IPS-NIHi7 (cell line): ENCODE measurements around the gene ZFYVE27.

Experiments used
- DNase-seq: peaks from one replicate; pipeline ENCODE4 v3.0.0; 2012; ENCODE audit warnings: mixed read lengths; ENCODE audit errors: extremely low spot score

ZFYVE27 gene

DNA sequence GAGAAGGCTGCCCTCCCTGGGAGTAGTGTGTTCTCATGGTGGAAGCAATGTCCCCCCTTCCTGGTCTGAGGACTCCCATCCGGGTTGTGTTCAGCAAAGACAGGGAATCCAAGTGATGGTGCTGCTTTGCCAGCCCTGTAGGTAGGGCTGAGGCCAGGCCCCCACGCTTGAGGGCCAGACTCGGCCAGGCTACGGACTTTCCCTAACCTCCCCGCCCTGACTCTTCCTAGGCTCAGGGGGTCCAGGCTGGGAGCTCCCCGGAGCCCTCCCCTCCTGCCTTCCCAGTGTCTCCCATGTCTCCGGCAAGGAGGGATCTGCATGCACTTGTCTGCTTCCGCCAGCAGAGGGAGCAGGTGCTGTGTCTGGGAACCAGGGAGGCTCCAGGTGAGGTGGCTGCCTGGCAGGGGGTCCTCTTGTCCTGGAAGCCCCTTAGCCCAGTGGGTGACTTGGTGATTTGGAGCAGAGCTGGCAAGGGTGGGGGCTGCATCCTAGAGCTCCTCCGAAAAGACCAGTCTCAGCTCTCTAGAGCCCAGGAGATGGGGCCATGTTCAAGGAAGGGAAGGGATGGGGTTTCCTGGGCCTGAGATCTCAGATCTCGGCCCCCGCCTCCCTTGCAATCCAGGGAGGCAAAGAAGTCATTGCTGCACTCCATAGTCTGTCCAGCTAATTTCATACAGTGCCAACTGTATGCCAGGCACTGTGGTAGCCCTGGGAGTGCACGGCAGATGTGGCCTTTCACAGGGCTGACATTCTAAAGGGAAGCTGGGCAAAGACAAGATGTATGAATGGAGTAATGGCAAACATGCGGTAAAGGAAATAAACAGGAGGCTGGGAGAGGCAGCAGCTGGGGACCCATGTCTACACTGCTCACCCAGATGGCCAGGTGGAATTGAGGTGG lies 55.1 kb downstream of the ZFYVE27 start:
- DNase-seq, result peak; percentile 93

DNA sequence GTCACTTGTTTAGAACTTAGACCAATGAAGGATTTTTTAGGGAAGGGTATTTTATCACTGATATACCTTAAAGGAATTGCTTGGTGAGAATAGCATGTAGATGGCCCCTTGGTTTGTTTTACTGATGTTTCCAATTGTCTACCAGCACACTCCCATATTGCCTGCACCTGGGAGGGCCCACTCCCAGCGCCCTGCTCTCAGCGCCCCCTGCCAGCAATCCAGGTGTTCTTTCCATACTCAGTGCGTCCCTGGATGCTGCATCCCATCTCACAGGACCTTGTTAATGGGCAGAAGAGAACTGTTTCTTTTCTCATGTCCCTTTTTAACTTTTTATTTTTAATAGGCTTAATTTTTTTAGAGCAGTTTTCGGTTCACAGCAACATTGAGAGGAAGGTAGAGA lies 59.0 kb downstream of the ZFYVE27 start:
- DNase-seq, result peak; percentile 59

DNA sequence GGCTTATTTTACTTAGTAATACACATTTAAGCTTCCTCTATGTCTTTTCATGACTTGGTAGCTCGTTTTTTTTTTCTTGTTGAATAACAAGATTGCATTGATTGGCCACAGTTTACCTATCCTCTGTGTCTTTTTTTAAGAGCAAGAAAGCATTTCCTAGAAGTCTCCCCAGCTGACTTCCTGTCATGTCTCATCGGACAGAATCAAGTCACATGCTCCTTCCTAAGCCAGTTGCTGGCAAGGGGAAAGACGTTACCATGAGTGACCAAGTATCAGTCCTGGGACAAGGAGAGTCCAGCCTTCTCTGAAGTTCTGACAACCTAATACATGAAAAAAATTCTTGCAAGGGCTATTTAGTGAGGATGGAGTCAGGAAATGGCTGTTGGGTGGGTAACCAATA lies 59.7 kb downstream of the ZFYVE27 start:
- DNase-seq, result no peak

DNA sequence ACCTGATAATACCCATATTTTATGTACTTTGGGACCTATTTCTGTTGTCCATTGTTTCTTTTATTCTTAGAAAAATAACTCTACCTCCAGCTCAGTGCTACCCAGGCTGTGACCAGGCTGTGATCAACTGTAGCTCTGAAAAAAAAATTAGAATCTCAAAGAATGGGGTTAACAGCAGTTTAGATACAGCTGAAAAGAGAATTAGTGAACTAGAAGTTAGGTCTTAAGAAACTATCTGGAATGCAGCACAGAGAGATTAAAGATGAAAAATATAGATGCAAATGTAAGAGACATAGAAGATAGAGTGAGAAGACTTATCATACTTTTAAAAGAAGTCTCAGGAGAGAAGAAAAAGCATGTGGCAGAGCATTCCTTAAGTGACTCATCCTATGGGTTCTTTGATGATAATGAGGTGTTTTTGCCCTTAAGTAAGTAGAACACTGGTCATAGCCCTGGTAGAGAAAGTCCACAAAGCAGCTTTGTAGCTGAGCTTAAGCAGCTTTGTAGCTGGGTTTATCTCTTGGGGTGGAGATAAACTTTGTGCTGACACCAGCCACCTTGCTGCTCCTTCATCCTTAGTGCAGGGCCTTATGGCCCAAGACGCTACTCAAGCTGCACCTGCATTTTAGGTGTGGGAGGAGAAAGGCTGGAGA lies 62.2 kb downstream of the ZFYVE27 start:
- no peak for DNase-seq

DNA sequence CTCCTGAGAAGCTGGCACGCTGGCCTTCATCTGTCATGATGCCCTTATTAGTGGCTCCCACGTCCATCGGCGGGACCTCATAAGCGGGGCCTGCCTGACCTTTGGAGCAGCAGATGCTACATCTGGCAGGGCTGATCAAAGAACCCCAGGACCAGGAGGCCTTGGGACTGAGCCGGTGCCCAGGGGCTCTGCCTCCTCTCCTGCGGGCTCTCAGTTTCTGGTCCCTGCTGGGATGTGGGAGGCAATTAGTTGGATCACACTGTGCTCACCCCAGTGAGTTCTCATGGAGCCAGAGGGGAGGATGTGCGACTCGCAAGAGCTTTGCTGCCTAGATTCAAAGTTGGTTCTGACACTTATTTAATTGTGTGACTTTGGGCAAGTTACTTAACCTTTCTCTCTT lies 63.5 kb downstream of the ZFYVE27 start:
- DNase-seq, result no peak

DNA sequence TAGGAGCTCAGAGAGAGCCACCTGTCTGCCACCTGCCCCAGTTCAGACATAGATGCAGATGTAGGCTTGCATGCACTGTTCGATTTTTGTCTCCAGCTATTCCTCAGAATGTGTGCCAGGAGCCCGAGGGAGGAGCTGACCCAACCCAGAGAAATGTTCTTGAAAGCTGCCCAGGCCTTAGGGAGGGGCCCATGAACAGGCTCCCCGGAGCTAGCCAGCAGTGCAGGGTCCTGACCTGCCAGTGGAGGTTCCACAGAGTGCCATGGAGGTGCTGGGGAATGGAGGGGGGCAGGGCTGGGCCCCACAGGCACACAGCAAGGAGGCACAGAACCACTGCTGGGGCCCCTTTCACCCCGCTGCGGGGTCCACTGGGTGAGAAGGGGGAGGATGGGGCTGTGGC lies 64.5 kb downstream of the ZFYVE27 start:
- no peak for DNase-seq

DNA sequence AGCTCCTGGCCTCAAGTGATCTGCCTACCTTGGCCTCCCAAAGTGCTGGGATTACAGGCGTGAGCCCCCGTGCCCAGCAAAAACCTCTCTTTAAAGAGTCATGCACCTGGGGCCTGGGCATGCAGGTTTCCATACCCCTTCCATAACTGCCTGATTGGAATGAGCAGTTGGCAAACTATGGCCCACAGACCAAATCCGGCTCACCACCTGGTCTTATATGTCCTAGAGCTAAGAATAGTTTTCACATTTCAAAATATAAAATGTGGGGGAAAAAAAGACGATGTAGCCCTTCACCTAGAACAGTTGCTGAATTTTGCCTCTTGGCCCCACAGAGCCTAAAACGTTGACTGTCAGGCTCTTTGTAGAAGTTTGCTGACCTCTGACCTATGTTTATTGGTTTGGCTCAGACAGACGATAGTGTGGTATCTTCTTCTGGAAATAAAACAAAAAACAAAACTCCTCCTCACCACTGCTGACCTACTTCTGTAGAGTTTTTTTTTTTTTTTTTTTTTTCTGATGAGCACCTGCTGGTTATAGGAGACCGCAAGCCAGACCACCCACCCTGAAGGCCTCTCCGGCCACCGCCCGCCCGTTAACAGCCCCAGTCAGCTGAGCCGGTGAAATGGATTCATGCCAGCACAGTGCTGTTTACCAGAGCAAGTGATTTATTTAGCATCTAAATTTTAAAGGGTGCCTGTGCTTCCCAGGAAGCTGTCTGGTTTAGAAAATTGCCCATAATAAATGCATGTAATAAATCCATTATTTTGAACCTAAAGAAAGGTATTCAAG lies 68.4 kb downstream of the ZFYVE27 start:
- no peak for DNase-seq

DNA sequence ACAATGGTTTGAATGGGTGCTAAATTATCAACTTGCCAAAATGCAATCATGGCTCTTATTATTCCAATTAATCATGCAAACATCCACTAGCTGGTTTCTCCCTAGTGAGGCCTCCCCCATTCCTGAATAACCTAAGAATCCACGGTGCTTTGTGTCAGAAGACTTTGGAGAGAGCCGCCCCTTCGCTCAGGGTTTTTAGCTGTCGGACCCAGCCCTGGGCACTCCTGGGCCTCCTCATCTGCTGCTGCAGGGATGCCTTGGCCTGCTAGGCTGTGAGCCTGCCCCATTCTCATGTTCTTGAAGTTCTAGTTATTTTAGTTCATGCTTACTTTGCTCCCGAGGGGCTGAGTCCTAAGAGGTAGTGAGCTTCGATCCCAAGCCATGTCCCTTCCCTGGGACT lies 69.0 kb downstream of the ZFYVE27 start:
- DNase-seq, result no peak

DNA sequence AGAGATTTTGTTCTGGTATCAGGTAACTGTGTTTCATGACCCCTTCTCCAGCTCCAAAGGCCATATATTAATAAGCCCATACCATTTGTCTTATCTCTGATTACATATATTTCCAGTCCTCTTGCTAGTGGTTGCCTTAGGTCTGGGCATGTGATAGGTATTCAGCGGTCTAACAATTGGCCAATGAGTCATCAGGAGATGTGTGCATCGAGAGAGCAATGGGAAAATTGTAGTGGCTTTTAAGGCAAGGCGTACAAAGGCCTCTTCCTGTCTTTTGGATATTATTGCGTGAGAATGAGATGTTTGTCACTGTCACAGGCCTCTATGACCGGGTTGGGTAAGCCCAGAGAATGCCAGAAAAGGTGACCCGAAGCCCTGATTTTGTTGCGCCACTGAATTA lies 73.5 kb downstream of the ZFYVE27 start:
- DNase-seq, result no peak
